ENCODE data around the gene RIMKLB. TPM values are rescaled to one million over a fixed set of nuclear protein-coding genes. Genes with fewer than 3 reads are reported as not detected.
"Not testable (repeated sequence)": the region's sequence is repeated elsewhere in the genome, so short reads cannot be mapped to it uniquely, and the experiment has no call there.

Gene RIMKLB
- total RNA-seq, 1 donor = 23.2 TPM

DNA sequence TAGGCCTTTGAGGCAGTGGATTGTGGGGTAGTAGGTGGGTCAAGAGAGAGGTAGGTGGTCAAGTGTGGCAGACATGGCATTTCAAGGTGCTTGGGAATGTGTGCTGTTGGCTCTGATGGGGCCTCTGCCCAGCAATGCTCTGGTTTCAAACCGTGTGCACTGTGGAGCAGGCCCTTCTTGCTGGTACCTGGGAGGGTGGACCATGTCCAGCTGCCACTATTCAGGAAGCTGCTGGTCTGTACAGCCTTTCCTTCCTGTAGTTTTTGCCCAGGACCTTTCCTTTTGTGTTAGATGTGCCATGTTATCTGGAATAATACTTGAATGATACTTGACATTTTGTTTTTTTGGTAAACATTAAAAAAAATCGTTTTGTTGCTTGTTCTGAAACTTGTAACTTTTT is 14.8 kb downstream of the RIMKLB start:
- DNase-seq (ENCODE audit: low read depth) = no peak
- TF ChIP-seq, protein P1, sequence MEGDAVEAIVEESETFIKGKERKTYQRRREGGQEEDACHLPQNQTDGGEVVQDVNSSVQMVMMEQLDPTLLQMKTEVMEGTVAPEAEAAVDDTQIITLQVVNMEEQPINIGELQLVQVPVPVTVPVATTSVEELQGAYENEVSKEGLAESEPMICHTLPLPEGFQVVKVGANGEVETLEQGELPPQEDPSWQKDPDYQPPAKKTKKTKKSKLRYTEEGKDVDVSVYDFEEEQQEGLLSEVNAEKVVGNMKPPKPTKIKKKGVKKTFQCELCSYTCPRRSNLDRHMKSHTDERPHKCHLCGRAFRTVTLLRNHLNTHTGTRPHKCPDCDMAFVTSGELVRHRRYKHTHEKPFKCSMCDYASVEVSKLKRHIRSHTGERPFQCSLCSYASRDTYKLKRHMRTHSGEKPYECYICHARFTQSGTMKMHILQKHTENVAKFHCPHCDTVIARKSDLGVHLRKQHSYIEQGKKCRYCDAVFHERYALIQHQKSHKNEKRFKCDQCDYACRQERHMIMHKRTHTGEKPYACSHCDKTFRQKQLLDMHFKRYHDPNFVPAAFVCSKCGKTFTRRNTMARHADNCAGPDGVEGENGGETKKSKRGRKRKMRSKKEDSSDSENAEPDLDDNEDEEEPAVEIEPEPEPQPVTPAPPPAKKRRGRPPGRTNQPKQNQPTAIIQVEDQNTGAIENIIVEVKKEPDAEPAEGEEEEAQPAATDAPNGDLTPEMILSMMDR (IDR thresholded peaks at IDR 0.05; ENCODE audit: insufficient read depth, low read length) = no peak
- no peak overlapping the region for H3K4me3 ChIP-seq (ENCODE audit: low read depth, low read length)

- DNase-seq (ENCODE audit: low read depth) = no peak
- TF ChIP-seq, protein P1 (IDR thresholded peaks at IDR 0.05; ENCODE audit: insufficient read depth, low read length) = no peak
Measured at GRCh38 chr12:8722286-8722800, 24.6 kb downstream of the RIMKLB start.

GRCh38 chr12:8734873-8735381 is 37.1 kb downstream of the RIMKLB start:
- H3K4me3 ChIP-seq (ENCODE audit: low read depth, low read length) = no peak overlapping the region
- DNase-seq (ENCODE audit: low read depth) = peak; percentile 33
- TF ChIP-seq, protein P1 (IDR thresholded peaks at IDR 0.05; ENCODE audit: insufficient read depth, low read length) = no peak

More at GRCh38 chr12:8722286-8722800, 24.6 kb downstream of the RIMKLB start:
- H3K4me3 ChIP-seq (ENCODE audit: low read depth, low read length) = no peak overlapping the region

- DNase-seq (ENCODE audit: low read depth) = peak; percentile 71
- no peak overlapping the region for H3K4me3 ChIP-seq (ENCODE audit: low read depth, low read length)
- TF ChIP-seq, protein P1 (IDR thresholded peaks at IDR 0.05; ENCODE audit: insufficient read depth, low read length) = no peak
Measured at GRCh38 chr12:8742501-8742900, 44.7 kb downstream of the RIMKLB start.

- H3K4me3 ChIP-seq (ENCODE audit: low read depth, low read length); DNase-seq (ENCODE audit: low read depth): not testable (repeated sequence)
Measured at GRCh38 chr12:8743121-8743520, 45.3 kb downstream of the RIMKLB start.

DNA sequence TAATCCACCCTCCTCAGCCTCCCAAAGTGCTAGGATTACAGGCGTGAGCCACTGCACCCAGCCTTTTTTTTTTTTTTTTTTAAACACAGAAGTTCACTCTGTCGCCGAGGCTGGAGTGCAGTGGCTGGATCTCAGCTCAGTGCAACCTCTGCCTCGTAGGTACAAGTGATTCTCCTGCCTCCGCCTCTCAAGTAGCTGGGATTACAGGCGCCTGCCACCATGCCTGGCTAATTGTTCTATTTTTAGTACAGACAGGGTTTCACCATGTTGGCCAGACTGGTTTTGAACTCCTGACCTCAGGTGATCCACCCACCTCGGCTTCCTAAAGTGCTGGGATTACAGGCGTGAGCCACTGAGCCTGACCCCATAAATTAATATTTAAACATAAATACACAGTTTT is 47.8 kb downstream of the RIMKLB start:
- not testable (repeated sequence) for H3K4me3 ChIP-seq (ENCODE audit: low read depth, low read length); DNase-seq (ENCODE audit: low read depth)

DNA sequence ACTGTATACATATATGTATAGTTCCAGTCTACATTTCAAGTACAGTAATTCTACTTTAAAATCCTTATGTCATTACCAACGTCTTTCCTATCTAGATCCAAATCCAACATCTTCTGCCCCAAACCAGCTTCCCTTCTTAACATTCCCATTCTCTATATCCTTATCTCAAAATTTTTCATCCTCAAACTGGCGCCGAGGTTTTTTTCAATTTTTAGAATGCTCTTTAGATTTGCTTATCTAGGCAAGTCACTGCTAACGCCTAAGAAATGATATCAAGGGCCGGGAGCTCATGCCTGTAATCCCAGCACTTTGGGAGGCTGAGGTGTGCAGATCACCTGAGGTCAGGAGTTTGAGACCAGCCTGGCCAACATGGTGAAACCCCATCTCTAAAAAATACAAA is 48.3 kb downstream of the RIMKLB start:
- DNase-seq (ENCODE audit: low read depth) = no peak
- H3K4me3 ChIP-seq (ENCODE audit: low read depth, low read length) = no peak overlapping the region
- TF ChIP-seq, protein P1 (IDR thresholded peaks at IDR 0.05; ENCODE audit: insufficient read depth, low read length) = no peak

DNA sequence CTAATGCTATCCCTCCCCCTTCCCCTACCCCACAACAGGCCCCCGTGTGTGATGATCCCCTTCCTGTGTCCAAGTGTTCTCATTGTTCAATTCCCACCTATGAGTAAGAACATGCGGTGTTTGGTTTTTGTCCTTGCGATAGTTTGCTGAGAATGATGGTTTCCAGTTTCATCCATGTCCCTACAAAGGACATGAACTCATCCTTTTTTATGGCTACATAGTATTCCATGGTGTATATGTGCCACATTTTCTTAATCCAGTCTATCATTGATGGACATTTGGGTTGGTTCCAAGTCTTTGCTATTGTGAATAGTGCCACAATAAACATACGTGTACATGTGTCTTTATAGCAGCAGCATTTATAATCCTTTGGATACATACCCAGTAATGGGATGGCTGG is 62.3 kb downstream of the RIMKLB start:
- not testable (repeated sequence) for H3K4me3 ChIP-seq (ENCODE audit: low read depth, low read length); DNase-seq (ENCODE audit: low read depth)

- H3K4me3 ChIP-seq (ENCODE audit: low read depth, low read length); DNase-seq (ENCODE audit: low read depth): not testable (repeated sequence)
Measured at GRCh38 chr12:8762701-8763100, 64.9 kb downstream of the RIMKLB start.

DNA sequence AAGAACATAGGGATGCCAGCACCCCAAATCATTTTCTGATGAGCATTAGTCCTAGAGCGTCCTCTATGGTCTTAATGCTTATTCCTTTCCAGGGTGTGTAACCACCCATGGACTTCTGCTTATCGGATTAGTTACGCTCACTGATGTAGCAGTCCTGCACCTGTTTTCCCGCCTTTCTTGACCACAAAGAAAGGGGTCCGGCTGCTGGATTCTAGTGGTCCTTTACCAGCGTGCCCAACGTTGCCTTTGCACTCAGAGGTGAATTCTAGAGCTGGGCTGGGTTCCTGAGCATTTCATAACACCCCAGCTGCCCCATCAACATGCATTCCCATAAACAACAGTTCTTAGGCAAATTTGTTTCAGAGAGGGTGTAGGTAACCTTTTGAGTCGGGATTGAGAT is 68.3 kb downstream of the RIMKLB start:
- not testable (repeated sequence) for H3K4me3 ChIP-seq (ENCODE audit: low read depth, low read length); DNase-seq (ENCODE audit: low read depth)

Measured in fibroblast of the aortic adventitia (primary cell).